Stomach (tissue), 9 donors: ENCODE results near the gene IFNGR1. TPM values are rescaled to one million over a fixed set of nuclear protein-coding genes. Genes with fewer than 3 reads are reported as not detected.

Experiments
- DNase-seq, 2 donors: peaks; one replicate each; pipeline versions ENCODE4 v3.0.0 to v3.0.0-alpha.2; 2013 to 2019
- H3K27ac ChIP-seq, 5 donors: fragments of 200-600 bp in 4 of 5; sonication (generic) in 4 of 5; one replicate each; pipeline ENCODE4 v1.5.1; 2013 to 2019; ENCODE audit warnings: mild to moderate bottlenecking in 1 of 5, moderate library complexity in 1 of 5
- H3K27me3 ChIP-seq, 3 donors: fragments of 200-600 bp; sonication (generic); one replicate each; pipeline ENCODE4 v1.5.1; 2017 to 2019; ENCODE audit warnings: mixed run types in 1 of 3
- H3K36me3 ChIP-seq, 4 donors: fragments of 200-600 bp; sonication (generic); 1 replicate in 3 of 4; 2 replicates in 1 of 4; pipeline ENCODE4 v1.5.1; 2016 to 2019
- H3K4me1 ChIP-seq, 4 donors: fragments of 200-600 bp; sonication (generic); one replicate each; pipeline ENCODE4 v1.5.1; 2016 to 2019
- H3K4me3 ChIP-seq, 4 donors: fragments of 200-600 bp; sonication (generic) in 3 of 4; one replicate each; pipeline ENCODE4 v1.5.1; 2016 to 2019; ENCODE audit warnings: mild to moderate bottlenecking in 1 of 4
- H3K9me3 ChIP-seq, 4 donors: fragments of 200-600 bp; sonication (generic); one replicate each; pipeline ENCODE4 v1.5.1; 2016 to 2019
- EP300 ChIP-seq: sonication (generic); formaldehyde crosslinking; IDR thresholded peaks from one replicate; pipeline ENCODE4 v1.6.1; 2017; ENCODE audit warnings: antibody characterized with exemption
- POLR2A ChIP-seq, 4 donors: fragments of 450-650 bp; IDR thresholded peaks; one replicate each; pipeline ENCODE4 v1.6.1; 2016; ENCODE audit warnings: antibody characterized with exemption in 4 of 4, control low read depth in 2 of 4, mild to moderate bottlenecking in 1 of 4, moderate library complexity in 1 of 4
- POLR2AphosphoS5 ChIP-seq, 3 donors: sonication (generic); formaldehyde crosslinking; IDR thresholded peaks; one replicate each; pipeline ENCODE4 v1.6.1; 2016; ENCODE audit warnings: antibody characterized with exemption in 3 of 3
- WGBS, 5 donors: extraction: QIAGEN DNeasy Blood & Tissue Kit in 3 of 5; methylation state at CpG; one replicate each; pipeline versions ENCODE4 v1.1.5 to v1.1.7; 2013 to 2018; 5-methylcytosine and 5-hydroxymethylcytosine counted together
- intact Hi-C: fragments of 100-400 bp; cut with DNase I; formaldehyde crosslinking; loops from one replicate; pipeline ENCODE4 v1.15.1; 2023; ENCODE audit warnings: low total_unique reads
- polyA plus RNA-seq, 3 donors: library from polyadenylated mRNA; stranded (reverse); fragments of 200-250 nt; gene quantifications; one replicate each; pipeline ENCODE4 v1.2.3, GENCODE V29; 2013
- total RNA-seq, 5 donors: library from RNA; depleted of rRNA; stranded (reverse); fragments of >200 nt; gene quantifications; one replicate each; pipeline versions ENCODE4 v1.1.0 to v1.2.3, GENCODE V29; 2014 to 2016
- TF ChIP-seq, protein P1 (sequence below), 7 experiments: fragments of 450-650 bp in 4 of 7; fragments of 200-600 bp in 3 of 7; sonication (generic) in 3 of 7; IDR thresholded peaks; one replicate each; pipeline ENCODE4 v1.5.1; 2016 to 2019; ENCODE audit warnings: antibody characterized with exemption in 7 of 7, control low read depth in 2 of 7, mild to moderate bottlenecking in 1 of 7
- donor health status: healthy with polysubstance abuse.
- donor health status: Bipolar disorder and iron deficiency.
- donor health status: healthy.

The IFNGR1 gene
- total and polyA plus RNA-seq, 8 donors: 1.2 to 122 (median 30.0) TPM

DNA sequence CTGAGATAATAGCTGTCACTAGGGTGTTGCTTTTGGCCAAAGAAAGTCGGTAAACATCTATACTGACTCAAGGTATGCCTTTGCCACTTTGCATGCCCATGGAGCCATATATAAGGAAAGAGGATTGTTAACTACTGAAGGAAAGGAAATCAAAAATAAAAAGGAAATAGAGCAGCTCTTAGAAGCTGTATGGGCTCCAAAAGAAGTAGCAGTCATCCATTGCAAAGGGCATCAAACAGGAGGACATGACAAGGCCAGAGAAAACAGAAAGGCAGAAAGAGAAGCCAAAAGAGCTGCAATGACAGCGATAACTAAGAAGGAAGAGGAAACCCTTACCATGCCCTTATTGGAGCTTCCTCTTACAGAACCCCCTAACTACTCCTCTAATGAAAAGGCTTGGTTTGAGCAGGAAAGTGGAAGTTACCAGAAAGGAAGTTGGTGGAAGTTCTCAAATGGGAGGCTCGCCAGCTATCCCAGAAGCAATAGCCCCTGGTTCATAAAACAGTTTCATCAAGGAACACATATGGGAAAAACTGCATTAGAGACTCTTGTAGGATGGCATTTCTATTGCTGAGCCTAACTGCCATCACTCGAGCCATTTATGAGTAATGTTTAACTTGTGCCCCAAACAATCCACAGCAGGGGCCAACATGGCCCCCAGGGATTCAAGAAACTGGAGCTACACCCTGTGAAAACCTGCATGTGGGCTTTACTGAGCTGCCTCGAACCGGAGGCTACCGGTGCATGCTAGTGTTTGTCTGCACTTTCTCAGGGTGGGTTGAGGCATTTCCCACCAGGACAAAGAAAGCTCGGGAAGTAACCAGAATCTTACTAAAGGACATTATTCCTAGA lies 52.7 kb downstream of the IFNGR1 start:
- DNase-seq: no peak
- Histone ChIP-seq H3K27me3 (no peaks in the 10 kb centered on the region), H3K36me3 (no peaks in the 10 kb centered on the region), H3K9me3 (peaks cover 0 to 13% (median 0%) of the 10 kb centered on the region in 4 donors), H3K4me3 (no peak overlapping the region), H3K4me1 (peaks cover 0 to 9% (median 0%) of the 10 kb centered on the region in 4 donors), H3K27ac (no peak overlapping the region)
- intact Hi-C loops: no loop called here
- TF ChIP-seq EP300 (no peak), POLR2AphosphoS5 (IDR thresholded peaks at IDR 0.05) (no peak), POLR2A (IDR thresholded peaks at IDR 0.05) (no peak)
- TF ChIP-seq, protein P1, sequence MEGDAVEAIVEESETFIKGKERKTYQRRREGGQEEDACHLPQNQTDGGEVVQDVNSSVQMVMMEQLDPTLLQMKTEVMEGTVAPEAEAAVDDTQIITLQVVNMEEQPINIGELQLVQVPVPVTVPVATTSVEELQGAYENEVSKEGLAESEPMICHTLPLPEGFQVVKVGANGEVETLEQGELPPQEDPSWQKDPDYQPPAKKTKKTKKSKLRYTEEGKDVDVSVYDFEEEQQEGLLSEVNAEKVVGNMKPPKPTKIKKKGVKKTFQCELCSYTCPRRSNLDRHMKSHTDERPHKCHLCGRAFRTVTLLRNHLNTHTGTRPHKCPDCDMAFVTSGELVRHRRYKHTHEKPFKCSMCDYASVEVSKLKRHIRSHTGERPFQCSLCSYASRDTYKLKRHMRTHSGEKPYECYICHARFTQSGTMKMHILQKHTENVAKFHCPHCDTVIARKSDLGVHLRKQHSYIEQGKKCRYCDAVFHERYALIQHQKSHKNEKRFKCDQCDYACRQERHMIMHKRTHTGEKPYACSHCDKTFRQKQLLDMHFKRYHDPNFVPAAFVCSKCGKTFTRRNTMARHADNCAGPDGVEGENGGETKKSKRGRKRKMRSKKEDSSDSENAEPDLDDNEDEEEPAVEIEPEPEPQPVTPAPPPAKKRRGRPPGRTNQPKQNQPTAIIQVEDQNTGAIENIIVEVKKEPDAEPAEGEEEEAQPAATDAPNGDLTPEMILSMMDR (IDR thresholded peaks at IDR 0.05): no peak
- 82 to 86% (median 85%) methylated on average over 8 of the region's 8 CpGs for WGBS, 5 donors

DNA sequence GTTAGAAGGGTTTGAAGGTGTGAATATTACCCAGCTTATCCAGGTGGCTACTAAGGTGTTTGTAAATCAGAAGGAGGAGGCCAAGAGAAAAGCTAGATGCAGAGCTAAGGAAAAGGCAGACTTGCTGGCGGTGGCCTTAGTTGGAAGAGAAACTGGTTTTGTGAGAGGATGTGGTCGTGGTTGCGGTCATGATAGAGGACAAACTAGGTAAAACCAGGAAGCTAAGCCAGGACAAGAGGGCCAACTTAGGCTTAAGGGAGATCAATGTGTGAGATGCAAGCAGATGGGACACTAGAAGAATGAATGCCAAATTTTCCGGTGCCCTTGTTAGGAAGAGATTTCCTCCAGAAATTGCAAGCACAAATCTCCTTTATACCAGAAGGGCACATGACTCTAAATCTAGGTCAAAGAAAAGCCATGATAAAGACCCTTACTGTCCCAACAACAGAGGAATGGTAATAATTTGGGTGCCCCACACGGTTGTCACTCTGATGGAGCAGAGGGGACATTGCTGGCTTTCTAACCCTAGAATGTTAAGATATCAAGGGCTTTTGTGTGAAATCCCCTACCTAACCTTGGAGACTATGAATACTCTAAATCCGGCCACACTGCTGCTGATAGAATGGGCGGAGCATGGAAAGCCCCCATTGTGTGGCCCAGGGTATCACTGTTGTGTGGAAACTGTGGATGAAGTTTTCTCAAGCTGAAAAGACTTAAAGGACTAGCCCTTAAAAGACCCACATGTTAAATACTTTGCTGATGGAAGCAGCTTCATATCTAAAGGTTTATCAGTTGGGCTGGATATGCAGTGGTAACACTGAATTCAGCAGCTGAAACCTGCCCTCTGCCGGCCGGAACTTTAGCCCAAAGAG lies 53.6 kb downstream of the IFNGR1 start:
- peak; percentile 9 to 69 for DNase-seq
- Histone ChIP-seq H3K9me3 (peaks cover 0 to 13% (median 0%) of the 10 kb centered on the region in 4 donors), H3K4me1 (peaks cover 0 to 18% (median 0%) of the 10 kb centered on the region in 4 donors), H3K36me3 (no peaks in the 10 kb centered on the region), H3K4me3 (no peak overlapping the region), H3K27ac (no peak overlapping the region), H3K27me3 (no peaks in the 10 kb centered on the region)
- intact Hi-C loops: no loop called here
- 68 to 73% (median 69%) methylated on average over 9 of the region's 9 CpGs for WGBS, 5 donors
- TF ChIP-seq, protein P1 (IDR thresholded peaks at IDR 0.05): peak in 3 of 7 experiments; percentile 5 to 39 (median 26)
- TF ChIP-seq POLR2A (IDR thresholded peaks at IDR 0.05): no peak

DNA sequence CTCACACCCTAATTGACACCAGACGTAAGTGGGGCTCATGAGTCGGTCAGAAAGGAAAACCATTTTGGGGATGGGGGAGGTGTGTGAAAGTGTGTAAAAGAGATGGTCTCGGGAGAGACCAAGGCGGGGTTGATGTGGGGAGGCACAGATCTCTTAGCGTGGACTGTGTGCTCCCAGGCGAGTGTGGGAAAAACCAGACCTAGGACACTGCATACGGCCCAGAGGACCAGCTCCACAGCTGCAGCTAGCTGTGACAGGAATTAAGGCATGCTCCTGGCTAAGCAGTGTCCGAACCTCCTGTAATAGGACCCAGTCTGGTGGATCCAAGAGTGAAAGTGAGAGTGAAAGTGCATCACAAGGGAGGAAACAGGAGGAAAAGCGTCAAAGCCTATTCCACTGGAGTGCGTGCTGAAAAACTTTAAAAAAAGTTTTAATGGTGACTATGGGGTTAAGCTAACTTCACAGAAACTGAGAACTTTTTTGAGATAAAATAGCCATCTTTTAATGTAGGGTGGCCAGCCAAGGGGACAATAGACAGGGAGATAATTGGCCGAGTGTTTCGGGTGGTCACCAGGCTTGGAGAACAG lies 55.4 kb downstream of the IFNGR1 start:
- H3K36me3 ChIP-seq: no peaks in the 10 kb centered on the region
- no peak for DNase-seq
- peaks cover 0 to 19% (median 0%) of the 10 kb centered on the region in 4 donors for H3K4me1 ChIP-seq
- H3K27ac ChIP-seq: no peak overlapping the region
- 80 to 95% (median 92%) methylated on average over 12 of the region's 12 CpGs for WGBS, 5 donors
- no peaks in the 10 kb centered on the region for H3K27me3 ChIP-seq
- TF ChIP-seq POLR2AphosphoS5 (IDR thresholded peaks at IDR 0.05) (no peak), POLR2A (IDR thresholded peaks at IDR 0.05) (no peak), EP300 (no peak)
- TF ChIP-seq, protein P1 (IDR thresholded peaks at IDR 0.05): no peak
- H3K9me3 ChIP-seq: peaks cover 0 to 13% (median 0%) of the 10 kb centered on the region in 4 donors
- intact Hi-C loops: no loop called here
- no peak overlapping the region for H3K4me3 ChIP-seq

DNA sequence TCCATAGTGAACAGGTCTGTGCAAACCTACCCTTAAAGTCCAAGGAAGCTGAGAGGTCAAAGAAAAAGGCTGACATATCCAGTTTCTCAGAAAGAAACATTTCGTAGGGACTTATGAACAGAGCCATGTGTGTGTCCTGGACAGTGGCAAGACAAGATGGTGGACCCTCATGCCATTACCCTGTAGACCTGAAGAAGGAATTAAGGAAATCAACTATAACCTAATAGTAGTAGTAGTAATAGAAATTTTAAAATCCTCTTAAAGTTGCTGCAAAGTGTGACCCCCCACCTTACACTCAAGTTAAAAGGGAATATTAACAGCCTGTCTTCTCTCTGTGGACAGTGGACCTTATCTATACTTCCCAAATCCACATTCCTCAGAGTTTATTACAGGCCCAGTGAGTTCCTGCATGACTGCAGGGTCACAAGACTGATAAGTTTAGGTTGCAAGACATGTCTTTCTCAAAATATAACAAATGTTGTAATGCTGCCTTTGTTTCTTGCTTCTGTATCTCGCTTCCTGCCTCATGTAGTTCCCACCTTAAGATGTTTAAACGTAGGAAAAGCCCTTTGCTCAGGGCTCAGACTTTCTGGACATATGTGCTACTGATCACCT lies 56.4 kb downstream of the IFNGR1 start:
- Histone ChIP-seq H3K27me3 (no peaks in the 10 kb centered on the region), H3K9me3 (peaks cover 0 to 13% (median 0%) of the 10 kb centered on the region in 4 donors), H3K36me3 (no peaks in the 10 kb centered on the region), H3K27ac (no peak overlapping the region), H3K4me3 (no peak overlapping the region), H3K4me1 (peaks cover 0 to 21% (median 0%) of the 10 kb centered on the region in 4 donors)
- intact Hi-C loops: no loop called here
- TF ChIP-seq, protein P1 (IDR thresholded peaks at IDR 0.05): no peak
- TF ChIP-seq POLR2AphosphoS5 (IDR thresholded peaks at IDR 0.05) (no peak), POLR2A (IDR thresholded peaks at IDR 0.05) (no peak), EP300 (no peak)
- 78 to 86% (median 82%) methylated on average over 3 of the region's 3 CpGs for WGBS, 5 donors
- no peak for DNase-seq
